Endothelial cell of hepatic sinusoid (primary cell): Measurements from ENCODE around the gene IL11.
"Not testable (repeated sequence)": the region's sequence is repeated elsewhere in the genome, so short reads cannot be mapped to it uniquely, and the experiment has no call there.

Source experiments
- in situ Hi-C: cut with HindIII; loops from 2 replicates; pipeline ENCODE4 v1.10.0; 2017; ENCODE audit warnings: low sequenced_read_pairs

Gene IL11

GRCh38 chr19:55370305-55370988 is at the start of gene IL11:
TSS of gene IL11 (minus strand) at chr19:55370463. CDS start at chr19:55370310, 153 bp downstream.
- in situ Hi-C loops, result no loop called here

- in situ Hi-C loops, result loop anchor here (10.0 kb wide), 1 partner anchor 125 kb away; no protein-coding TSS in a partner anchor
These were observed 49.5 kb upstream of the IL11 start for GRCh38 chr19:55419624-55420236.

GRCh38 chr19:55419103-55419502 is 48.8 kb upstream of the IL11 start:
- in situ Hi-C loops, result loop anchor here (10.0 kb wide), 1 partner anchor 124 kb away; no protein-coding TSS in a partner anchor

GRCh38 chr19:55418185-55418584 is 47.9 kb upstream of the IL11 start:
- in situ Hi-C loops, result loop anchor here (10.0 kb wide), 1 partner anchor 123 kb away; no protein-coding TSS in a partner anchor

GRCh38 chr19:55410168-55410567 is 39.9 kb upstream of the IL11 start:
- in situ Hi-C loops, result loop anchor here (5.0 to 10.0 kb wide), 3 partner anchors 102 to 238 kb away; no protein-coding TSS in a partner anchor

- in situ Hi-C loops, result not testable (repeated sequence)
These were observed 38.9 kb upstream of the IL11 start for GRCh38 chr19:55409179-55409578.

- in situ Hi-C loops, result no loop called here
These were observed 38.2 kb upstream of the IL11 start for GRCh38 chr19:55408533-55408872.

GRCh38 chr19:55407800-55408532 is 37.7 kb upstream of the IL11 start:
- in situ Hi-C loops, result no loop called here

- in situ Hi-C loops, result not testable (repeated sequence)
These were observed 37.2 kb upstream of the IL11 start, which contains the start of gene UBE2S for GRCh38 chr19:55407550-55407799. TSS of gene UBE2S (minus strand) at chr19:55407788. CDS start at chr19:55407589, 199 bp downstream.

GRCh38 chr19:55406826-55407549 is 36.7 kb upstream of the IL11 start:
- in situ Hi-C loops, result no loop called here

- in situ Hi-C loops, result no loop called here
These were observed 36.0 kb upstream of the IL11 start for GRCh38 chr19:55406091-55406825.

GRCh38 chr19:55405638-55406037 is 35.4 kb upstream of the IL11 start:
- in situ Hi-C loops, result no loop called here

GRCh38 chr19:55402509-55402908 is 32.2 kb upstream of the IL11 start:
- in situ Hi-C loops, result no loop called here

GRCh38 chr19:55401390-55401789 is 31.1 kb upstream of the IL11 start:
- in situ Hi-C loops, result not testable (repeated sequence)

- in situ Hi-C loops, result no loop called here
These were observed 30.2 kb upstream of the IL11 start for GRCh38 chr19:55400281-55401087.

GRCh38 chr19:55398200-55398925 is 28.1 kb upstream of the IL11 start:
- in situ Hi-C loops, result no loop called here

- in situ Hi-C loops, result loop anchor here (5.0 kb wide), 2 partner anchors 46 to 96 kb away; no protein-coding TSS in a partner anchor
These were observed 22.8 kb upstream of the IL11 start for GRCh38 chr19:55392820-55393761.
